IPS DF 6.9 (cell line): ENCODE data around the gene GNAZ.

Experiments used
- DNase-seq: peaks from one replicate; pipeline ENCODE4 v3.0.0-alpha.2; 2013; ENCODE audit warnings: low read depth, low spot score
- H3K27ac ChIP-seq: one replicate; pipeline ENCODE4 v1.5.1; 2013; ENCODE audit warnings: low read length, control low read depth
- H3K27me3 ChIP-seq: 2 replicates; pipeline ENCODE4 v1.6.1; 2013; ENCODE audit warnings: mild to moderate bottlenecking, low read length; ENCODE audit not compliant: control insufficient read depth, insufficient read depth
- H3K36me3 ChIP-seq: 2 replicates; pipeline ENCODE4 v1.6.1; 2013; ENCODE audit warnings: low read length; ENCODE audit not compliant: control insufficient read depth, insufficient read depth
- H3K4me1 ChIP-seq: 2 replicates; pipeline ENCODE4 v1.6.1; 2013; ENCODE audit warnings: low read length; ENCODE audit not compliant: control insufficient read depth, insufficient read depth
- H3K4me3 ChIP-seq: 2 replicates; pipeline ENCODE4 v1.5.1; 2013; ENCODE audit warnings: mild to moderate bottlenecking, low read length
- H3K9me3 ChIP-seq: 2 replicates; pipeline ENCODE4 v1.6.1; 2013; ENCODE audit warnings: low read length, inconsistent platforms; ENCODE audit not compliant: control insufficient read depth, insufficient read depth
- WGBS: extraction: QIAGEN DNeasy Blood & Tissue Kit; methylation state at CpG from one replicate; pipeline ENCODE4 v1.1.7; 2013; ENCODE audit warnings: mixed read lengths, missing lambda C conversion rate; ENCODE audit not compliant: insufficient read length, insufficient coverage; 5-methylcytosine and 5-hydroxymethylcytosine counted together

GNAZ gene

GRCh38 chr22:23094695-23095681 lies 24.7 kb downstream of the GNAZ start:
- H3K27ac ChIP-seq, result no peak overlapping the region
- DNase-seq, result no peak
- no peak overlapping the region for H3K4me3 ChIP-seq
- no peaks in the 10 kb centered on the region for H3K27me3 ChIP-seq
- no CpG with 5 or more reads among the region's 31 CpGs for whole genome bisulfite sequencing
- H3K36me3 ChIP-seq, result no peaks in the 10 kb centered on the region
- no peaks in the 10 kb centered on the region for H3K9me3 ChIP-seq
- H3K4me1 ChIP-seq, result no peaks in the 10 kb centered on the region

- no peaks in the 10 kb centered on the region for H3K36me3 ChIP-seq
- no CpG with 5 or more reads among the region's 45 CpGs for WGBS
These were observed 25.5 kb downstream of the GNAZ start for GRCh38 chr22:23095733-23096342.

GRCh38 chr22:23097412-23098229 lies 27.3 kb downstream of the GNAZ start:
- WGBS, result no CpG with 5 or more reads among the region's 16 CpGs
- Histone ChIP-seq H3K9me3 (no peaks in the 10 kb centered on the region), H3K27ac (no peak overlapping the region), H3K4me1 (no peaks in the 10 kb centered on the region), H3K36me3 (no peaks in the 10 kb centered on the region), H3K4me3 (no peak overlapping the region), H3K27me3 (no peaks in the 10 kb centered on the region)
- DNase-seq, result no peak

More at GRCh38 chr22:23095733-23096342, 25.5 kb downstream of the GNAZ start:
- no peak overlapping the region for H3K4me3 ChIP-seq
- DNase-seq, result no peak
- H3K27me3 ChIP-seq, result no peaks in the 10 kb centered on the region
- no peak overlapping the region for H3K27ac ChIP-seq
- H3K4me1 ChIP-seq, result no peaks in the 10 kb centered on the region
- H3K9me3 ChIP-seq, result no peaks in the 10 kb centered on the region

- H3K4me1 ChIP-seq, result no peaks in the 10 kb centered on the region
- no peak overlapping the region for H3K4me3 ChIP-seq
- DNase-seq, result no peak
- no CpG with 5 or more reads among the region's 5 CpGs for WGBS
- H3K27ac ChIP-seq, result no peak overlapping the region
- H3K9me3 ChIP-seq, result no peaks in the 10 kb centered on the region
- no peaks in the 10 kb centered on the region for H3K36me3 ChIP-seq
- H3K27me3 ChIP-seq, result no peaks in the 10 kb centered on the region
These were observed 27.9 kb downstream of the GNAZ start for GRCh38 chr22:23098230-23098705.

- no CpG with 5 or more reads among the region's 28 CpGs for whole genome bisulfite sequencing
- Histone ChIP-seq H3K27me3 (no peaks in the 10 kb centered on the region), H3K4me1 (no peaks in the 10 kb centered on the region), H3K36me3 (no peaks in the 10 kb centered on the region), H3K27ac (no peak overlapping the region), H3K4me3 (no peak overlapping the region), H3K9me3 (no peaks in the 10 kb centered on the region)
- no peak for DNase-seq
These were observed 28.6 kb downstream of the GNAZ start for GRCh38 chr22:23098718-23099530.

- DNase-seq, result no peak
- no peaks in the 10 kb centered on the region for H3K4me1 ChIP-seq
- WGBS, result no CpG with 5 or more reads among the region's 6 CpGs
- H3K4me3 ChIP-seq, result no peak overlapping the region
- H3K36me3 ChIP-seq, result no peaks in the 10 kb centered on the region
- H3K27ac ChIP-seq, result no peak overlapping the region
- H3K27me3 ChIP-seq, result no peaks in the 10 kb centered on the region
- no peaks in the 10 kb centered on the region for H3K9me3 ChIP-seq
These were observed 29.1 kb downstream of the GNAZ start for GRCh38 chr22:23099531-23099804.

- H3K27ac ChIP-seq, result no peak overlapping the region
- no peak for DNase-seq
- no peaks in the 10 kb centered on the region for H3K27me3 ChIP-seq
- H3K9me3 ChIP-seq, result no peaks in the 10 kb centered on the region
- H3K4me1 ChIP-seq, result no peaks in the 10 kb centered on the region
- H3K36me3 ChIP-seq, result no peaks in the 10 kb centered on the region
- H3K4me3 ChIP-seq, result no peak overlapping the region
- WGBS, result no CpG with 5 or more reads among the region's 7 CpGs
These were observed 29.9 kb downstream of the GNAZ start for GRCh38 chr22:23100124-23100801.

GRCh38 chr22:23101524-23101923 lies 31.2 kb downstream of the GNAZ start:
- no peak for DNase-seq
- no peaks in the 10 kb centered on the region for H3K36me3 ChIP-seq
- H3K27me3 ChIP-seq, result no peaks in the 10 kb centered on the region
- H3K4me3 ChIP-seq, result no peak overlapping the region
- H3K4me1 ChIP-seq, result no peaks in the 10 kb centered on the region
- no CpG with 5 or more reads among the region's 3 CpGs for WGBS
- no peaks in the 10 kb centered on the region for H3K9me3 ChIP-seq
- H3K27ac ChIP-seq, result no peak overlapping the region

- Histone ChIP-seq H3K36me3 (no peaks in the 10 kb centered on the region), H3K4me3 (no peak overlapping the region), H3K27ac (no peak overlapping the region), H3K9me3 (no peaks in the 10 kb centered on the region), H3K4me1 (no peaks in the 10 kb centered on the region), H3K27me3 (no peaks in the 10 kb centered on the region)
- no peak for DNase-seq
- WGBS, result no CpG with 5 or more reads among the region's 10 CpGs
These were observed 31.8 kb downstream of the GNAZ start for GRCh38 chr22:23102002-23102655.
